Smooth muscle cell (in vitro differentiated cells): ENCODE results near the gene FSHR. TPM values are rescaled to one million over a fixed set of nuclear protein-coding genes. Genes with fewer than 3 reads are reported as not detected.

Source experiments
- DNase-seq: peaks from one replicate; lab custom pipeline; 2025; ENCODE audit not compliant: unreplicated experiment; lab: John Stamatoyannopoulos, UW
- H2AFZ ChIP-seq: fragments of 200-600 bp; sonication (generic); 2 replicates; pipeline ENCODE4 v1.6.0; 2016; ENCODE audit warnings: antibody characterized with exemption, low read depth, mild to moderate bottlenecking
- H3F3A ChIP-seq: fragments of 200-600 bp; sonication (generic); 2 replicates; pipeline ENCODE4 v1.6.0; 2017; ENCODE audit warnings: antibody characterized with exemption, low read depth
- H3K27ac ChIP-seq: fragments of 200-600 bp; sonication (generic); 2 replicates; pipeline ENCODE4 v1.5.1; 2016; ENCODE audit warnings: low read depth, mild to moderate bottlenecking
- H3K27me3 ChIP-seq: fragments of 200-600 bp; sonication (generic); 2 replicates; pipeline ENCODE4 v1.6.1; 2016; ENCODE audit warnings: low read depth, mild to moderate bottlenecking
- H3K36me3 ChIP-seq: fragments of 200-600 bp; sonication (generic); 2 replicates; pipeline ENCODE4 v1.5.1; 2016; ENCODE audit warnings: low read depth
- H3K4me1 ChIP-seq: fragments of 200-600 bp; sonication (generic); 2 replicates; pipeline ENCODE4 v1.5.1; 2016; ENCODE audit warnings: low read depth
- H3K4me2 ChIP-seq: fragments of 200-600 bp; sonication (generic); 2 replicates; pipeline ENCODE4 v1.6.0; 2016; ENCODE audit warnings: mild to moderate bottlenecking
- H3K4me3 ChIP-seq: fragments of 200-600 bp; sonication (generic); 2 replicates; pipeline ENCODE4 v1.5.1; 2016; ENCODE audit warnings: mild to moderate bottlenecking
- H3K79me2 ChIP-seq: fragments of 200-600 bp; sonication (generic); 2 replicates; pipeline ENCODE4 v1.6.0; 2016; ENCODE audit warnings: low read depth, mild to moderate bottlenecking
- H3K9ac ChIP-seq: fragments of 200-600 bp; sonication (generic); 2 replicates; pipeline ENCODE4 v1.6.0; 2016; ENCODE audit warnings: low read depth
- H3K9me3 ChIP-seq: fragments of 200-600 bp; sonication (generic); replicated peaks from 2 replicates; pipeline ENCODE4 v1.5.1; 2016; ENCODE audit warnings: low read depth
- H4K20me1 ChIP-seq: fragments of 200-600 bp; sonication (generic); 2 replicates; pipeline ENCODE4 v1.6.0; 2016; ENCODE audit warnings: low read depth
- CTCF ChIP-seq: fragments of 200-600 bp; sonication (generic); IDR thresholded peaks from 2 replicates; pipeline ENCODE4 v1.5.1; 2017; ENCODE audit warnings: borderline replicate concordance, mild to moderate bottlenecking, antibody characterized with exemption; ENCODE audit not compliant: insufficient read depth, poor library complexity, severe bottlenecking
- WGBS: methylation state at CpG from one replicate; pipeline ENCODE4 v1.1.7; 2016; ENCODE audit warnings: low lambda C conversion rate; 5-methylcytosine and 5-hydroxymethylcytosine counted together
- polyA plus RNA-seq: library from polyadenylated mRNA; unstranded; fragments of >200 nt; fragmentation: Nextera tagmentation; extraction: Ambion mirVana; gene quantifications from 2 replicates; pipeline ENCODE4 v1.2.1, GENCODE V29; 2016
- total RNA-seq: library from RNA; depleted of rRNA; stranded (reverse); fragments of >200 nt; gene quantifications from 2 replicates; pipeline ENCODE4 v1.2.3, GENCODE V29; 2014

The FSHR gene
- total and polyA plus RNA-seq, 2 experiments from 2014 or later = not detected

- Histone ChIP-seq H3K9ac (no peak overlapping the region), H3K9me3 (no peaks in the 10 kb centered on the region), H3K27ac (no peak overlapping the region), H3K27me3 (no peaks in the 10 kb centered on the region), H2AFZ (no peak overlapping the region), H4K20me1 (no peaks in the 10 kb centered on the region), H3K4me2 (peak overlapping the region; percentile 24), H3K4me1 (no peaks in the 10 kb centered on the region), H3K4me3 (no peak overlapping the region), H3K79me2 (no peaks in the 10 kb centered on the region), H3K36me3 (no peaks in the 10 kb centered on the region), H3F3A (no peaks in the 10 kb centered on the region)
- TF ChIP-seq CTCF = no peak
- 38% methylated on average over 3 of the region's 3 CpGs for WGBS
- no peak for DNase-seq
Observed at GRCh38 chr2:49002750-49003149, 151.6 kb downstream of the FSHR start.

- Histone ChIP-seq H3K4me3 (no peak overlapping the region), H3K27me3 (no peaks in the 10 kb centered on the region), H3K4me1 (no peaks in the 10 kb centered on the region), H3K79me2 (no peaks in the 10 kb centered on the region), H4K20me1 (no peaks in the 10 kb centered on the region), H3K27ac (no peak overlapping the region), H3K9me3 (no peaks in the 10 kb centered on the region), H3K4me2 (no peak overlapping the region), H3K9ac (no peak overlapping the region), H2AFZ (no peak overlapping the region), H3K36me3 (no peaks in the 10 kb centered on the region), H3F3A (no peaks in the 10 kb centered on the region)
- TF ChIP-seq CTCF = no peak
- no peak for DNase-seq
Observed at GRCh38 chr2:49000695-49001094, 153.6 kb downstream of the FSHR start.

GRCh38 chr2:48998449-48998848, 155.9 kb downstream of the FSHR start:
- no peaks in the 10 kb centered on the region for H3K36me3 ChIP-seq
- H3K4me1 ChIP-seq = no peaks in the 10 kb centered on the region
- H3K9me3 ChIP-seq = no peaks in the 10 kb centered on the region
- H3K4me2 ChIP-seq = no peak overlapping the region
- peaks cover 5% of the 10 kb centered on the region for H3K27me3 ChIP-seq
- H3F3A ChIP-seq = no peaks in the 10 kb centered on the region
- no peak for TF ChIP-seq CTCF
- WGBS = 89% methylated on average over 2 of the region's 2 CpGs
- no peak overlapping the region for H3K4me3 ChIP-seq
- H3K27ac ChIP-seq = no peak overlapping the region
- no peak overlapping the region for H2AFZ ChIP-seq
- H3K9ac ChIP-seq = no peak overlapping the region
- H4K20me1 ChIP-seq = no peaks in the 10 kb centered on the region
- no peaks in the 10 kb centered on the region for H3K79me2 ChIP-seq
- no peak for DNase-seq

- DNase-seq = no peak
- H2AFZ ChIP-seq = no peak overlapping the region
- no peaks in the 10 kb centered on the region for H3F3A ChIP-seq
- no peaks in the 10 kb centered on the region for H3K36me3 ChIP-seq
- no peaks in the 10 kb centered on the region for H3K79me2 ChIP-seq
- no peak overlapping the region for H3K27ac ChIP-seq
- H3K9me3 ChIP-seq = no peaks in the 10 kb centered on the region
- no peak for TF ChIP-seq CTCF
- 85% methylated on average over 2 of the region's 2 CpGs for WGBS
- H4K20me1 ChIP-seq = no peaks in the 10 kb centered on the region
- H3K4me3 ChIP-seq = no peak overlapping the region
- peaks cover 5% of the 10 kb centered on the region for H3K27me3 ChIP-seq
- H3K4me1 ChIP-seq = no peaks in the 10 kb centered on the region
- H3K4me2 ChIP-seq = no peak overlapping the region
- no peak overlapping the region for H3K9ac ChIP-seq
Observed at GRCh38 chr2:48993576-48993975, 160.7 kb downstream of the FSHR start.
